GM18861 (cell line): ENCODE results near the gene RFTN1.

Source experiments
- ATAC-seq: cut with Tn5 transposase; IDR thresholded peaks from one replicate; pipeline ENCODE4 v1.9.1; 2021; ENCODE audit not compliant: unreplicated experiment

RFTN1 gene

GRCh38 chr3:16383864-16384263 is 129.6 kb downstream of the RFTN1 start:
- no peak for ATAC-seq

GRCh38 chr3:16382845-16383244 is 130.7 kb downstream of the RFTN1 start:
- ATAC-seq, result peak; percentile 41

DNA sequence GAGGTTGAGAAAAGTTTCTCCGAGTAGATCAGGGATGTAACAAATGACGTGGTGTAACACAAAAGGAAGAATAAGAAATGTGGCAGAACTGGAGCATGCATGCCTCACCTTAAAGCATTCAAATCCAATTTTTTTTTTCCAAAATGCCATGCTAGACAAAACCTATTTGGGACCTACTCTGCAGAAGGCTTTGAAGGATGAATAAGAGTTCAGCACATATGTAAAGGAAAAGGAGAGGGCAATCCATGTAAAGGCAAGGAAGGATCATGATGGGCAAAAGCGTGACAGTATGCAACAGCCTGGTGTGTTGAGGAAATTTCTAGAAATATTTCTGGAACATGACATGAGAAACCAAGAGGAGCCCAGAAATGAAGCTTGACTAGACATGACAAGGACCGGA is 132.1 kb downstream of the RFTN1 start:
- ATAC-seq, result no peak

GRCh38 chr3:16380421-16380820 is 133.1 kb downstream of the RFTN1 start:
- no peak for ATAC-seq

DNA sequence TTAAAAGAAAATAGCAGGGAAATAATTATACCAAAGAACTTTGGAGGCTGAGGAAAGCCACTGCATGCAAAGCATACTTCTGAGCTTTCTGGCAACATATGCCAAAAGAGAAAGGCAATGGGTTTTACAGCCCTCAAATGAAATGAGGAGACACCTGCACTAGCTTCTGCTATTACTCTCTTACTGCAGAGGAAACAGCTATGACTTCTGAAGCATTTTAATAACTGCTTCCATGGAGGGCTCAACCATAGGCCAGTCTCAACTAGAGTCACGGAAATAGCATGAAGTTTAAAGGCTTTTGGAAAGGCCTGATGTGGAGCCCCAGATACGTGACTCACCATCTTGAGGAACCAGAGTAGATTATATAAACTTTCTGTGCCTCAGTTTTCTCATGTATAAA is 133.7 kb downstream of the RFTN1 start:
- peak; percentile 21 for ATAC-seq

DNA sequence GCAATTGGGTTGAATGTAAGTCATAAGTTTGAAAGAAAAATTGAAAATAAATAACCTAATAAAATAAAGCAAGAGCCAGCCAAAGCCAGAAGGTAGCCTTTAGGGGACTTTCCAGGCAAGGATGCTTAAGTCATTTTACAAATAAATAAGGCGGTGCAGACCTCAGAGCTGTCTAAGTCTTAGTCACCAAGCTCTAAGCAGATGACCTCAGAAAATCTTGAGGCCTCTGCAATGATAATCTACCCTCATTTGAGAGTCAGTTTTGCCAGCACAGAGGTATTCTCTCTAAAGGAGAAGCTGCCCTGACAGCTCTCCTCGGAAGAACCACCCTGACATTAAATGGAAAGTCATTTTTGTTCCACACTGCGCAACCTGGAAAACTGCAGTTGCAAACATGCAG is 134.6 kb downstream of the RFTN1 start:
- peak; percentile 50 for ATAC-seq

GRCh38 chr3:16378415-16378814 is 135.1 kb downstream of the RFTN1 start:
- ATAC-seq, result no peak

DNA sequence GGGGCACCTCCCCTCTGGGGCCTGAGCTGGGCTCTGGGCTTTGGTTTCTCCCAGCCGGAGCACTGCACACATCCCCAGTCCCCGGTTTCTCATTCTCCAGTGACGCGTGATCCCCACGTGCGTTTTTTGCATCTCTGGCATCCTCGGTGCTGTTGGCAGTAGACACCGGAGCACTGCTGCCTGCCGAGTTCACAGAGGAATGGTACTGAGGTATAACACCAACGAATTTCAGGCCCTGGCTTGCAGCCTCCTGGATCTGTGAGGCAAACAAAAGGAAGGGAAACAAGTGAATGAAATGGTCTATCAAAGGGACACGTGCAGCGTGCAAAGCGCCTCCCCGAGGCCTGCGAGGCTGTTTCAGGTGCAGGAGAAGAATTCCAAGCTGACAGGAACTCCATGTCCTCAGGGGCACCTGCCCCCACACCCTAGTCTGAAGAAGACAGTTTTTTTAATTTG is 135.6 kb downstream of the RFTN1 start:
- ATAC-seq, result no peak

DNA sequence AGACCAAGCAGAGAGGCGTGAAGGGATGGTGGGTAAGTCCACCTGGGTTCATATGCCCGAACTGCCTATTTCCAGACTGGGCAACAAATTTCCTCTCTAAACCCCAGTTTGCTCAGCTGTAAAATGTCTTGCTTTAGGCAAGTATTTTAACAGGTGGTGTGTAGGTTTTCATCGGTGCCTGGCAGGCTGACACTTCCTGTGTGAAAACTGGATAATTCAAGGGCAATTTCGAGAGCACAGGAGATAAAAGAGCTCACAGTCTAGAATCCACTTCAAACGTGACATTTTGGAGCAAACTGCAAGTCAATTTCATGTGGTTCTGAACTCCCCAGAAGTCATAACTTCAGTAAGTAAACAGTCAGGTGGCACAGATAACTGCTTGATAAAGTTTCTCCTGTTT is 136.3 kb downstream of the RFTN1 start:
- no peak for ATAC-seq

DNA sequence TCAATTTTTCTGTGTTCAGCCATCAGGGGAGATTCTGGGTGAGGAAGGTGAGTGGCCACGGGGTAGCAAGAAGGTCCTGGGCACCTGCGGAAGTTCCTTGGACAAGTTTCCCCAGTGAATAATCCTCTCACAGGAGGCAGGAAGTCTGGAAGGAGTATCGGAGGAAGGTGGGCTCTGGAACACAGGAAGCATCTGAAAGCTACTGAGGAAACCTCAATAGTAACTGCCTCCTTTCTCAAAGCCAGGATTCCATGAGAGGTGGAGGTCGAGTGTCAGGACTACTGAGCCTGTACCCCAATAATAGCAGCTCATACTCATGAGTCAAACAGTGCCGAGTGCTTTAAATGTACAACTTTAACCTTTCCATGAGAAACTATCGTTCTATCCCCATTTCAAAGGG is 137.6 kb downstream of the RFTN1 start:
- no peak for ATAC-seq

DNA sequence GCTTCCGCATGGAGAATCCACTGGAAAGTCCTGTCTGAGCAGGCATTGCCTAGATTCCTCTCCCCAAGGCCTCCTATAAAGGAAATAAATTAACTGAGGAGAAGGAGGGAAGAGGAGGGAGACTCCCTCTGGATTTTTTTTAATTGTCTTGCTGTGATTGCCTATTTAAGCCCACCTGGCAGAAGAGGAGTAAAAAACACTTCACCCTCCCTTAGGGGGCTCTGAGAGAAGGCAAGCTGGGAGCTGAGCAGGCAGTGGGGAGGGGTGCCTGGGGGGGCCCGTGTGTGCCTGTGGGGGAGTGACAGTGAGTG is 138.6 kb downstream of the RFTN1 start:
- ATAC-seq, result no peak

DNA sequence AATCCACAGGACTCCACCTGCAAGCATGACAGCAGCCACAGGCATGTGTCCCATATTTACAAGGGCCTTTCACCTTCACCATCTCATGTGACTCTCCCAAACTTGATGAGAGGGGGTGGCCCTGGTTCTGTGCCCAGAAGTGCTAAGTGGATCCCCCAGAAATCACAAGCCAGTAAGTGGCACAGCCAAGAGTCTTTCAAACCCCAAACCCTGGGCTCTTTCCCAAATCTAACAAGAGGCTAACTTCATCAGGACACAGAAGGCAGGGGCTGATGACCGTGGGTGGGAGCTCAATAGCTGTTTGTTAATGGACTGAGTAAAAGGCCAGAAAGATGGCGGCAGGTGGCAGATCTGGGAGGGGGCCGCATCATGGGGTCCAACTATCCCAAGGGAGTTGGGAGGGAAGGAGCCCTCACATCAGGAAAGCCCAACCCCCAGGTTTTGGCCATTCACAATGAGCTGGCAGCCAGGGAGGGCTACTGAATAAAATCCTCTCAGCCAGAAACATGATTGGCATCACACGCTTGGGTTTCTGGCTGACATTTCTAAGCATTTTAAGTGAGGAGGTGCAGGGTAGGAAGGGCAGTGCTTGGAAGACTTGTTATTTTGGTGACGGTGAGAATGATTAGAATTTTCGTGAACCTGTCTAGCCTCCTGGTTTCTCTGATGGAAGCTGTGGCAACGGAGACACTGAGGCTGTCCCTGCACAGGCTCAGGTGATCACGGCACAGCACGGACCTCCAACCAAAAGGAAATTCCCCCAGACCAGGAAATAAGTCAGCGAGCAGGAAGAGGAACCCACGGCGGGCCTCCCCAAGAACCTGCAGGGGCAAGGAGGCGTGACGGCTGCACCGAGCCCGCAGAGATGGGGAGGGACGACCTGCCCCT is 139.2 kb downstream of the RFTN1 start:
- ATAC-seq, result no peak

DNA sequence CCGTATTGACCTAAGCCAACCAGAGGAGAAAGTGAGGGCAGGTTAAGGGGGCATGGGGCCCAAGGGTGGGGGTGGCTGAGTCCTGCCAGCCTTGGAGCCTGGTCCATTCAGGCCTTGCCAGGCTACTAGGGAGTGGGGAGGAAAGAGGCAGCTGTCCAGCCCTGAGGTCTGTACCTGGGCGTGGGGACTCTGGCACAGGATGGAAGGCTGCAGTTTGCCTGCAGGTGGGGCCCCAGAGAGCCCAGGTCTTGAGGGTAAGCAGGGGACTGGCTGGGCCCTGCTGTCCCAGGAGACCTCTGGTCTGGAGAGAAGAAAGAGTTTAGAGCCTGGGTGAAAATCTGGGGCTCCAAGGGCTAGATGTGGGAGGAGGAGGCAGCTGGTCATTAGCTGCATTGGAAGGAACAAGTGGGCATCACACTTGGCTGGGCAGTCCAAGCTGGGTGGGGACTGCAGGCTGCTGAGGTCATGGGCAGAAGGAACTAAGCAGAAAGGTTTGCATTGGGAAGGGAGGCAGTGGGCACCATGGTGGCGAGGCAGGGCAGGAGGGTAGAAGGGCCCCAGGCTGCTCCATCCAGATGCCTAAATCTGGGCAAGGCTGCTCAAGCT is 140.1 kb downstream of the RFTN1 start:
- ATAC-seq, result peak; percentile 23

DNA sequence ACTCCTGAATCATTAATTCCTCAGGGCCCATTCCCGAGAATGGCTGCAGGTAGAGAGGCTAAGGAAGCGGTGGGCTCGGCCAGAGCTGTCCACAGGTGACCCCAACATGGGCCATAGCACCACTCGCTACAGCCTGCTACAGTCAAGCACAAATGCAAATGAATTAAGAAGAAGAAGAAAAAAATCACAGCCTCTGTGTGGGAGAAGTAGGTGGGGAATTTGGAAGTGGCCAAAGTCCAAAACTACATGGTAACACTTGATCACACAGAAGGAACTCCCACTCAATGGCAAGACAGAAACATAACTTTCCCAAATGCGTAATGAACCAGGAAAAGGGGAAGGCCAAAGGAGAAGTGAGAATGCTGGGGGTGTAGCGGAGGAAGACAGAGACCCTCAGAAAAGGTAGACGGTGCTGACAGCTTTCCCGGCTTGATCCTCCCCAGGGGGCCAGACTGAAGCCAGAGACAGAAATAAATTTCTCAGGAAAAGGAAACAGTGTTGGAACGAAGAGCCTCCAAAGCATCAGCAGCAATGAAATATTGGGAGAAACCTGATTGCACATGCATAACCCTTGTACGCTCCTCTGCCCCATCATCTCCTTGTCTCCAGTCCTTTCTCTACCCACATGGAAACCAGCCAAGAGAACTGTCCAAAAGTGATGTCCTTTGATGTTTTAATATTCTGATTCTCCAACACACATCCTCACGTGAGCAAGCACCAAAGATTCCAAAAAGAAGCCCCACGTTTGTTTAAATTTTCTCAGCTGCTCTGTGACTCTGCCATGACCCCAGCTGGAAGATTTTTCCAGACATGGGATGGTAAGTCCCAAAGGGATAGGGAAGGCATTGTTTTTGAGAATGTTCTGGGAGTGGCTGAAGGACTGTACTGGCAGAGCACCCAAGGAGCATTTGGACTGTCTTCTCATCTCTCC is 140.9 kb downstream of the RFTN1 start:
- ATAC-seq, result peak; percentile 27

DNA sequence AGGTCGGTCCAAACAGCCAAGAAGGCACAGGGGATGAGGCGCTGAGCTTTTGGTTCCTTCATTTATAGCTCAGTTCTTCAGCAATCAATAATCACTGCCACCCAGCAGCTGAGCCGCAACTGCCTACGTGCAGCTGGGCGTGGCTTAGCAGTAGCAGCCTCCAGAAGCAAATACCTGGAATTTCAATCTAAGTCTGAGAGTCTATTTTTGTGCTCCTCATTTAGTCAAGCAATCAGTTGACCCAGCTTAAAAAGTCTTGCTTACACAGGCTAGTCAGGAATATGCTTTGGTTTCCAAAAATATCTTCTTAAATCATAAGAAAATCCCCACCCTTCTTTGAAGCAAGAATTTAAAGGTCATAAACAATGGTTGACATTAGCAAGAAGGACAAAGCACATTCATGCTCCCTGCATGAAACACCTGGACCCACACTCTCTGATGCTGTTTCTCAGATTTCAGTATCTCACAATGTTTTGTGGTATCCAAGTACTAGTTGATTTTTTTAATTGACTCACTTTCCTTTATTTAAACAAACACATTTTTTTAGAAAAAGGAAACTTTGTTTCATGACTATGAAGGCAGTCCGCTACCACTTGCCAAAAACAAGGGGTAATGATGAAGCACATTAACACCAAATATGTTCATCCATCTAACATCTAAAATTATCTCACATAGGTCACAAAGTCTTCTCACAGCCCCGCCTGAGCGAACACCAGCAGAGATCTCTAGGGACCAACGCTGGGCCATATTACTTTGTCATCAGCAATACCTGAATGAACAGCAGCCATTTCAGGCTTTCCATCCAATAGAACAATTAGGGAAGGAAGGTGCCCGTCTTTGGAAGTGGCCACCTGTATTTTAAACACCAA is 142.4 kb downstream of the RFTN1 start:
- peak; percentile 22 for ATAC-seq

GRCh38 chr3:16370503-16370871 is 143.0 kb downstream of the RFTN1 start:
- no peak for ATAC-seq

DNA sequence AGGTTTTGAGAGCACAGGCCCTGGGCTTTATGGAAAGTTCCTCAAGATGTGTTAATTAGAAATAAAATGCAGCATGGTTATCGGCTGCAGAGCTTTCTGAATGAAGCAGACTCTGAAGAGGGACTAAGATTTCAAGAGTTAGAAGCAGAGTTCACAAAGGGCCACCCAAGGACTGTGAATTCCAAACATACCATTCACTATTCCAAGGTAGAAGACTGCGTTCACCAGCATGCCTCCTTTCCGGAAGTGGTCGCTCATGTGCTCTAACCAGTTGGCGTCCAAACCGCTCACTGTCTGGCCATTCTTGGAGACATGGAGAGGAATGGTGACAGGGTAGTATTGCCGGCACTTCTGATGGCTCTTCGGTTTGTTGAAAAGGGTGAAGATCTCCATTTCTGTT is 143.6 kb downstream of the RFTN1 start:
- ATAC-seq, result no peak

- ATAC-seq, result no peak
These were observed 144.2 kb downstream of the RFTN1 start for GRCh38 chr3:16369276-16369675.

- ATAC-seq, result no peak
These were observed 146.9 kb downstream of the RFTN1 start for GRCh38 chr3:16366581-16366980.

GRCh38 chr3:16365491-16366128 is 147.9 kb downstream of the RFTN1 start:
- ATAC-seq, result no peak
